Measurements from ENCODE around the gene DHX35. TPM values are rescaled to one million over a fixed set of nuclear protein-coding genes. Genes with fewer than 3 reads are reported as not detected.

Gene DHX35
- total RNA-seq, 1 experiment from 2014 or later = 12.1 TPM

- no peaks in the 10 kb centered on the region for H3K9me2 ChIP-seq (ENCODE audit: insufficient read depth)
- DNase-seq = no peak
- no peak overlapping the region for H2AFZ ChIP-seq
- no TSS peak for BruUV-seq (replicated peaks)
- no peaks in the 10 kb centered on the region for H3K27me3 ChIP-seq (ENCODE audit: insufficient read depth, low read depth)
- peaks cover 93% of the 10 kb centered on the region for H3K79me2 ChIP-seq (ENCODE audit: low read depth)
- H3F3A ChIP-seq (ENCODE audit: insufficient read depth, low read depth) = 0 out of 2 replicates have a peak, but pooled peaks cover 4% of the 10 kb centered on the region
- POLR2A ChIA-PET (ENCODE audit: unreplicated experiment) = interaction anchor here (0.7 kb wide), 1 partner anchor 55 kb away, joined by 4 read pairs; no protein-coding TSS in a partner anchor
- H3K4me2 ChIP-seq = no peak overlapping the region
- H3K27ac ChIP-seq = no peak overlapping the region
- intact Hi-C loops (cut with micrococcal nuclease; ENCODE audit: unreplicated experiment) = no loop called here
- CTCF ChIA-PET = no interaction called here
- H3K4me3 ChIP-seq = no peak overlapping the region
- H3K4me1 ChIP-seq (replicated peaks; ENCODE audit: insufficient read depth) = no peaks in the 10 kb centered on the region
- H3K36me3 ChIP-seq (ENCODE audit: low read depth) = peaks cover 11% of the 10 kb centered on the region; the same call in 1 of the 2 replicates
- no peak for TF ChIP-seq EZH2 (IDR thresholded peaks at IDR 0.05; ENCODE audit: low read depth)
- TF ChIP-seq, protein P1, sequence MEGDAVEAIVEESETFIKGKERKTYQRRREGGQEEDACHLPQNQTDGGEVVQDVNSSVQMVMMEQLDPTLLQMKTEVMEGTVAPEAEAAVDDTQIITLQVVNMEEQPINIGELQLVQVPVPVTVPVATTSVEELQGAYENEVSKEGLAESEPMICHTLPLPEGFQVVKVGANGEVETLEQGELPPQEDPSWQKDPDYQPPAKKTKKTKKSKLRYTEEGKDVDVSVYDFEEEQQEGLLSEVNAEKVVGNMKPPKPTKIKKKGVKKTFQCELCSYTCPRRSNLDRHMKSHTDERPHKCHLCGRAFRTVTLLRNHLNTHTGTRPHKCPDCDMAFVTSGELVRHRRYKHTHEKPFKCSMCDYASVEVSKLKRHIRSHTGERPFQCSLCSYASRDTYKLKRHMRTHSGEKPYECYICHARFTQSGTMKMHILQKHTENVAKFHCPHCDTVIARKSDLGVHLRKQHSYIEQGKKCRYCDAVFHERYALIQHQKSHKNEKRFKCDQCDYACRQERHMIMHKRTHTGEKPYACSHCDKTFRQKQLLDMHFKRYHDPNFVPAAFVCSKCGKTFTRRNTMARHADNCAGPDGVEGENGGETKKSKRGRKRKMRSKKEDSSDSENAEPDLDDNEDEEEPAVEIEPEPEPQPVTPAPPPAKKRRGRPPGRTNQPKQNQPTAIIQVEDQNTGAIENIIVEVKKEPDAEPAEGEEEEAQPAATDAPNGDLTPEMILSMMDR (conservative IDR thresholded peaks at IDR 0.05) = no peak
- H4K20me1 ChIP-seq (ENCODE audit: insufficient read depth) = peaks cover 15% of the 10 kb centered on the region; the same call in 1 of the 2 replicates
- H3K9me3 ChIP-seq (ENCODE audit: insufficient read depth, low read depth) = no peaks in the 10 kb centered on the region
Observed at GRCh38 chr20:38937978-38938473, 24.1 kb upstream of the DHX35 start.

DNA sequence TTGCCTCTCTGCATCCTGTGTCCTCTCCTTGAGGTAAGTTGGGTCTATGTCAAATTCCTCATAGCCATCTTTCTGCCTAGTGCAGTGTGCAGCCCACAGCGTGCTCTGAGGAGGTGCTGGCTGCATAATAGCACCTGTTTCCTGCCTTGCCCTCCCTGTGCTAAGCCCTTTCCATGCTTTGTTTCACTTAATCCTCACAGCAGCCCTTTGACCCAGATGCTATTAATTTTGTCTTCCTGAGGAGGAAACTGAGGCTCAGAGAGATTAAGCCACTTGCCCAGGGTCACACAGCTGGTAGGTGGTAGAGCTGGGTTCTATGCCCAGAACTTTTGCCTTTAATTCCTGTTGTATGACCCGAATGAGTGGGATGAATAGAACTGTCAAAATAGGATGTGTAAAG, 22.5 kb upstream of the DHX35 start:
- ChIA-PET POLR2A (ENCODE audit: unreplicated experiment) (no interaction called here), CTCF (no interaction called here)

DNA sequence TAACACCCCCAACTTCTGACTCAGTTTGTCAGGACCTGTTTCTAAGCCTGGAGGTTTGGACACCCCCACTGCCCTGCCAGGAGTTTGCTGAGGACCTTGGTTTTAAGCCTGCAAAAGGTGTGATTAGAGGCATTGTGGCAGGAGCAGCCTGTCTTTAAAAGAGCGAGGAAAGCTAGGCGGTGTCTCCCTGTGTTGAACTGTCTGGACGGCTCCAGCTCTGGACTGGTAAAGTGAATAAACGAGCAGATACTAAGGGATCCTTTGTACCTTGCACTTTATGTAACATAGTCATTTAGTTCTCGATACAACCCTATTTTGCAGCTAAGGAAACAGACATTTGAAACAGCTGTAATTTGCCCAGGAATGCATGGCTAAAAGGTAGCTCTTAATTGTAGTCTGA, 21.5 kb upstream of the DHX35 start:
- intact Hi-C loops (cut with micrococcal nuclease; ENCODE audit: unreplicated experiment) = no loop called here
- Histone ChIP-seq H3K27me3 (ENCODE audit: insufficient read depth, low read depth) (no peaks in the 10 kb centered on the region), H4K20me1 (ENCODE audit: insufficient read depth) (peaks cover 13% of the 10 kb centered on the region; the same call in 1 of the 2 replicates), H3K4me1 (replicated peaks; ENCODE audit: insufficient read depth) (no peaks in the 10 kb centered on the region), H3K9me2 (ENCODE audit: insufficient read depth) (no peaks in the 10 kb centered on the region), H3K36me3 (ENCODE audit: low read depth) (peaks cover 15% of the 10 kb centered on the region; the same call in 1 of the 2 replicates), H3K27ac (no peak overlapping the region), H2AFZ (no peak overlapping the region), H3K4me2 (no peak overlapping the region), H3K4me3 (no peak overlapping the region), H3F3A (ENCODE audit: insufficient read depth, low read depth) (peaks cover 4% of the 10 kb centered on the region; the same call in 1 of the 2 replicates), H3K9me3 (ENCODE audit: insufficient read depth, low read depth) (no peaks in the 10 kb centered on the region), H3K79me2 (ENCODE audit: low read depth) (peaks cover 86% of the 10 kb centered on the region)
- BruUV-seq (replicated peaks) = no TSS peak
- ChIA-PET POLR2A (ENCODE audit: unreplicated experiment) (interaction anchor here (0.6 kb wide), 1 partner anchor 201 kb away, joined by 13 read pairs; no protein-coding TSS in a partner anchor), CTCF (no interaction called here)
- no peak for DNase-seq
- TF ChIP-seq, protein P1 (conservative IDR thresholded peaks at IDR 0.05) = no peak
- no peak for TF ChIP-seq EZH2 (IDR thresholded peaks at IDR 0.05; ENCODE audit: low read depth)

More for the DNA sequence above, 22.5 kb upstream of the DHX35 start:
- H2AFZ ChIP-seq = no peak overlapping the region
- TF ChIP-seq EZH2 (IDR thresholded peaks at IDR 0.05; ENCODE audit: low read depth) = no peak
- TF ChIP-seq, protein P1 (conservative IDR thresholded peaks at IDR 0.05) = no peak
- BruUV-seq (replicated peaks) = no TSS peak
- no peaks in the 10 kb centered on the region for H3K4me1 ChIP-seq (replicated peaks; ENCODE audit: insufficient read depth)
- no peak overlapping the region for H3K4me3 ChIP-seq
- intact Hi-C loops (cut with micrococcal nuclease; ENCODE audit: unreplicated experiment) = no loop called here
- peaks cover 10% of the 10 kb centered on the region; the same call in 1 of the 2 replicates for H4K20me1 ChIP-seq (ENCODE audit: insufficient read depth)
- H3F3A ChIP-seq (ENCODE audit: insufficient read depth, low read depth) = peaks cover 4% of the 10 kb centered on the region; the same call in 1 of the 2 replicates
- no peaks in the 10 kb centered on the region for H3K9me3 ChIP-seq (ENCODE audit: insufficient read depth, low read depth)
- H3K36me3 ChIP-seq (ENCODE audit: low read depth) = peaks cover 15% of the 10 kb centered on the region; the same call in 1 of the 2 replicates
- no peaks in the 10 kb centered on the region for H3K27me3 ChIP-seq (ENCODE audit: insufficient read depth, low read depth)
- no peak overlapping the region for H3K4me2 ChIP-seq
- H3K79me2 ChIP-seq (ENCODE audit: low read depth) = peaks cover 91% of the 10 kb centered on the region
- DNase-seq = no peak
- H3K9me2 ChIP-seq (ENCODE audit: insufficient read depth) = no peaks in the 10 kb centered on the region
- H3K27ac ChIP-seq = no peak overlapping the region
